GM12878 (cell line): ENCODE measurements around the gene SNX7. TPM values are rescaled to one million over a fixed set of nuclear protein-coding genes. Genes with fewer than 3 reads are reported as not detected.

Source experiments
- ATAC-seq: fragments of 200-7000 bp; cut with Tn5 transposase; 3 replicates; pipeline ENCODE4 v1.9.1; 2020; ENCODE audit warnings: mild to moderate bottlenecking, moderate library complexity
- BruUV-seq: library from RNA; stranded (reverse); fragments of 400-500 nt; replicated peaks from 2 replicates; lab custom pipeline; 2021; lab: Mats Ljungman, UMichigan
- CTCF ChIA-PET: fragments of 300-600 bp; sonication (Branson Sonifier 250); formaldehyde crosslinking; extraction: SDS; loops from one replicate; lab custom pipeline; 2021; ENCODE audit warnings: inconsistent platforms; lab: Yijun Ruan, JAX
- POLR2A ChIA-PET: fragments of 350-600 bp; formaldehyde crosslinking; extraction: SDS; loops from one replicate; lab custom pipeline; 2021; ENCODE audit warnings: inconsistent platforms; lab: Charles Lee
- RAD21 ChIA-PET: fragments of 300-600 bp; sonication (Branson Sonifier 250); formaldehyde crosslinking; loops from one replicate; lab custom pipeline; 2023; ENCODE audit warnings: antibody characterized with exemption; ENCODE audit not compliant: unreplicated experiment; lab: Charles Lee
- SMC1A ChIA-PET: fragments of 300-600 bp; sonication (Branson Sonifier 250); formaldehyde crosslinking; loops from one replicate; lab custom pipeline; 2023; ENCODE audit not compliant: unreplicated experiment, uncharacterized antibody; lab: Charles Lee
- DNase-seq: peaks from one replicate; pipeline ENCODE4 v3.0.0-alpha.2; 2011; ENCODE audit warnings: low read depth, low spot score
- FAIRE-seq: peaks from 3 replicates; lab custom pipeline; 2011; peaks lifted over from hg19 to GRCh38; lab: Jason Lieb, UNC
- H2AFZ ChIP-seq: 2 replicates; pipeline ENCODE4 v1.6.0; 2011; ENCODE audit warnings: low read depth, low read length, control low read depth; ENCODE audit not compliant: control insufficient read depth
- H3K27ac ChIP-seq: 2 replicates; pipeline ENCODE4 v1.5.1; 2011; ENCODE audit warnings: control low read depth; ENCODE audit not compliant: control insufficient read depth, insufficient read depth
- H3K27me3 ChIP-seq, 2 experiments: replicated peaks in 1 of 2; 2 replicates each; pipeline versions ENCODE4 v1.6.0 to v1.6.1; 2011; ENCODE audit warnings: low read length in 1 of 2; ENCODE audit not compliant: control insufficient read depth in 2 of 2, insufficient read depth in 2 of 2
- H3K36me3 ChIP-seq, 2 experiments: 2 replicates each; pipeline ENCODE4 v1.5.1; 2011; ENCODE audit warnings: low read length in 1 of 2; ENCODE audit not compliant: control insufficient read depth in 2 of 2, insufficient read depth in 2 of 2
- H3K4me1 ChIP-seq: 2 replicates; pipeline ENCODE4 v1.6.1; 2011; ENCODE audit warnings: mild to moderate bottlenecking, low read length, moderate library complexity, mixed read lengths; ENCODE audit not compliant: control insufficient read depth, insufficient read depth
- H3K4me2 ChIP-seq: 2 replicates; pipeline ENCODE4 v1.6.0; 2011; ENCODE audit warnings: control low read depth; ENCODE audit not compliant: control insufficient read depth, insufficient read depth
- H3K4me3 ChIP-seq: fragments of 200-600 bp; sonication (generic); 2 replicates; pipeline ENCODE4 v1.5.1; 2016
- H3K79me2 ChIP-seq: 2 replicates; pipeline ENCODE4 v1.6.0; 2011; ENCODE audit warnings: low read length; ENCODE audit not compliant: control insufficient read depth, insufficient read depth
- H3K9ac ChIP-seq: 2 replicates; pipeline ENCODE4 v1.8.0; 2011; ENCODE audit warnings: low read length, control low read depth, mixed read lengths; ENCODE audit not compliant: control insufficient read depth, insufficient read depth
- H3K9me3 ChIP-seq: replicated peaks from 3 replicates; pipeline ENCODE4 v1.5.1; 2011; ENCODE audit warnings: mild to moderate bottlenecking, low read length; ENCODE audit not compliant: control insufficient read depth, insufficient read depth
- H4K20me1 ChIP-seq: 2 replicates; pipeline ENCODE4 v1.6.0; 2011; ENCODE audit not compliant: control insufficient read depth, insufficient read depth
- NFXL1 ChIP-seq: fragments of 450-650 bp; IDR thresholded peaks from 2 replicates; pipeline ENCODE4 v1.6.1; 2017; ENCODE audit warnings: antibody characterized with exemption, mild to moderate bottlenecking, borderline replicate concordance
- POU2F2 ChIP-seq: IDR thresholded peaks from 3 replicates; pipeline ENCODE4 v1.6.1; 2011; ENCODE audit warnings: low read depth, mild to moderate bottlenecking, low read length, borderline replicate concordance
- RBBP5 ChIP-seq: fragments of 200-600 bp; sonication (generic); conservative IDR thresholded peaks from 2 replicates; pipeline ENCODE4 v1.6.1; 2016
- RUNX3 ChIP-seq: IDR thresholded peaks from 2 replicates; pipeline ENCODE4 v1.6.1; 2012; ENCODE audit warnings: low read length, inconsistent platforms
- SPI1 ChIP-seq: IDR thresholded peaks from 2 replicates; pipeline ENCODE4 v1.6.1; 2011; ENCODE audit warnings: low read depth, mild to moderate bottlenecking, low read length, moderate library complexity, borderline replicate concordance; ENCODE audit not compliant: insufficient read depth
- SREBF1 ChIP-seq: IDR thresholded peaks from 2 replicates; pipeline ENCODE4 v1.6.1; 2012; ENCODE audit warnings: mild to moderate bottlenecking, low read length
- ZBED1 ChIP-seq: IDR thresholded peaks from 2 replicates; pipeline ENCODE4 v1.6.1; 2016; ENCODE audit warnings: borderline replicate concordance
- WGBS: methylation state at CpG from one replicate; pipeline ENCODE4 v1.1.6; 2016; ENCODE audit warnings: low lambda C conversion rate; ENCODE audit not compliant: insufficient replicate concordance, insufficient coverage; ENCODE audit errors: missing lambda C conversion rate; 5-methylcytosine and 5-hydroxymethylcytosine counted together
- in situ Hi-C: fragments of 300-500 bp; cut with MboI; formaldehyde crosslinking; loops from 9 replicates; pipeline ENCODE4 v1.14.3; 2018; ENCODE audit warnings: mixed read lengths
- intact Hi-C: fragments of 100-400 bp; cut with micrococcal nuclease; formaldehyde crosslinking; loops from one replicate; pipeline ENCODE4 v1.14.2; 2022; ENCODE audit not compliant: unreplicated experiment
- polyA plus RNA-seq, 11 experiments: library from polyadenylated mRNA; depleted of rRNA in 4 of 11; unstranded in 6 of 11; stranded (reverse) in 5 of 11; fragments of >200 nt; fragmentation: Nextera tagmentation in 4 of 11; fragmentation: Illumina TruSeq in 1 of 11; extraction: Ambion mirVana in 4 of 11; extraction: Trizol in 1 of 11; gene quantifications; 1 replicate in 1 of 11; 2 replicates in 10 of 11; pipeline versions ENCODE4 v1.2.1 to v1.2.3, GENCODE V29; 2011 to 2016; ENCODE audit warnings: inconsistent platforms in 2 of 11, missing spikeins in 2 of 11, low read depth in 1 of 11
- total RNA-seq, 4 experiments: library from RNA; depleted of rRNA in 3 of 4; stranded (reverse); fragments of >200 nt in 3 of 4; fragmentation: Illumina TruSeq in 1 of 4; extraction: Trizol in 1 of 4; gene quantifications; 2 replicates each; pipeline versions ENCODE4 v1.2.1 to v1.2.3, GENCODE V29; 2013 to 2021
- TF ChIP-seq, protein P1 (sequence below): fragments of 450-650 bp; IDR thresholded peaks from 2 replicates; pipeline ENCODE4 v1.6.1; 2016; ENCODE audit warnings: mild to moderate bottlenecking

SNX7 gene
- total and polyA plus RNA-seq, 10 of the 15 experiments (the other 5 are each of a cell fraction or from before 2014, with no cell fraction given) = 0.23 to 0.82 (median 0.34) TPM

DNA sequence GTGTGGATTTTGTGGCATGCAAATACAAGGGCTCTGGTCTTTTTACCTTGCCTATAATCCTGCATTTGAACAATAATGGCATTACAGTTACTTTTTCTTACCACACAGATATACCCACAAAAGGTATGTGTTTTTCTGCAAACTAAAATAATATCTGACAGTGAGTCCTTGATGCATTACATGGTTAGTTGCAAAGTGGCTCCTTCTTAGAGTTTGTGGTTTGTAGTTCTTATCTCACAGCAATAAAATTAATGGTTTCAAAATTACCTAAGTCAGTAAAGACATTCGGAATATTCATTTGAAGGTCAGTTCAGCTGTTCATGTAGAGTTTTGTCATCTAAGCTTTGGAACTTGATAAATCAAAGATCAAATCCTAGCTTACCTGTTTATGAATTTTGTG, 43.5 kb downstream of the SNX7 start (continued):
- TF ChIP-seq, protein P1, sequence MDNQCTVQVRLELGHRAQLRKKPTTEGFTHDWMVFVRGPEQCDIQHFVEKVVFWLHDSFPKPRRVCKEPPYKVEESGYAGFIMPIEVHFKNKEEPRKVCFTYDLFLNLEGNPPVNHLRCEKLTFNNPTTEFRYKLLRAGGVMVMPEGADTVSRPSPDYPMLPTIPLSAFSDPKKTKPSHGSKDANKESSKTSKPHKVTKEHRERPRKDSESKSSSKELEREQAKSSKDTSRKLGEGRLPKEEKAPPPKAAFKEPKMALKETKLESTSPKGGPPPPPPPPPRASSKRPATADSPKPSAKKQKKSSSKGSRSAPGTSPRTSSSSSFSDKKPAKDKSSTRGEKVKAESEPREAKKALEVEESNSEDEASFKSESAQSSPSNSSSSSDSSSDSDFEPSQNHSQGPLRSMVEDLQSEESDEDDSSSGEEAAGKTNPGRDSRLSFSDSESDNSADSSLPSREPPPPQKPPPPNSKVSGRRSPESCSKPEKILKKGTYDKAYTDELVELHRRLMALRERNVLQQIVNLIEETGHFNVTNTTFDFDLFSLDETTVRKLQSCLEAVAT = no peak

DNA sequence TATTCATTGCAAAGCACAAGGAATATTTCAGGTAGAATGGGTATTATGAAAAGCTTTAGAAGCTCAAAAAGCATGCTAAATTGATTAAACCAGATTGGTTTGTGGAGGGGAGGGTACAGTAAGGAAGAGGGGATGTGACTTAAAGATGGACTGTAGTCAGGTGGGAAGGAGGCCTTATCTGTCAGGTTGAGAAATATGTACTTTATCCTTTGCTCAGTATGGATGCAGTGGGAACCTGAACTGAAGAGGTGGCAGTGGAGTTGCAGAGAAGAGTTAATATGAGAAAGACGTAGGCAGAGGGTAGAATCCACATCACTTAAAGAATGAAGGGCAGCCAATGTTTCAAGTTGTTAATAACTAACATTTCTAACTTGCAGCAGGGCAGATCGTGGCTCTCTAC, 44.1 kb downstream of the SNX7 start:
- H4K20me1 ChIP-seq = no peaks in the 10 kb centered on the region

More for the DNA sequence above, 44.1 kb downstream of the SNX7 start:
- no peaks in the 10 kb centered on the region for H3K27me3 ChIP-seq
- ATAC-seq (no peak), FAIRE-seq (no peak), DNase-seq (no peak)
- no TSS peak for BruUV-seq
- ChIA-PET RAD21 (no interaction called here), CTCF (interaction anchor here (0.9 to 1.3 kb wide), 2 partner anchors 23 to 25 kb away, joined by 3 to 4 read pairs; no protein-coding TSS in a partner anchor), POLR2A (no interaction called here), SMC1A (interaction anchor here (1.0 to 3.5 kb wide), 5 partner anchors 9 to 36 kb away, joined by 3 to 10 read pairs (median 3); no protein-coding TSS in a partner anchor)
- H3K79me2 ChIP-seq = no peaks in the 10 kb centered on the region
- H3K9ac ChIP-seq = no peak overlapping the region
- H3K9me3 ChIP-seq = no peaks in the 10 kb centered on the region
- no peaks in the 10 kb centered on the region for H3K36me3 ChIP-seq
- intact Hi-C loops (loop anchor here (2.0 kb wide), 1 partner anchor 17 kb away; no protein-coding TSS in a partner anchor), in situ Hi-C loops (no loop called here)
- 3% methylated on average over 2 of the region's 2 CpGs for WGBS
- H3K27ac ChIP-seq = no peak overlapping the region
- H3K4me1 ChIP-seq = no peaks in the 10 kb centered on the region
- no peak overlapping the region for H3K4me2 ChIP-seq
- H2AFZ ChIP-seq = no peak overlapping the region
- TF ChIP-seq POU2F2 = no peak
- TF ChIP-seq RBBP5 = no peak
- no peak for TF ChIP-seq ZBED1
- TF ChIP-seq NFXL1 = no peak
- no peak for TF ChIP-seq RUNX3
- no peak for TF ChIP-seq SPI1
- TF ChIP-seq SREBF1 = no peak
- H3K4me3 ChIP-seq = no peak overlapping the region
